GM18526 (cell line): ENCODE measurements around the gene PEA15.

Source experiments
- POLR2A ChIP-seq: IDR thresholded peaks from 3 replicates; pipeline ENCODE4 v1.6.1; 2011; ENCODE audit not compliant: insufficient read length; ENCODE audit errors: extremely low read depth

Gene PEA15

DNA sequence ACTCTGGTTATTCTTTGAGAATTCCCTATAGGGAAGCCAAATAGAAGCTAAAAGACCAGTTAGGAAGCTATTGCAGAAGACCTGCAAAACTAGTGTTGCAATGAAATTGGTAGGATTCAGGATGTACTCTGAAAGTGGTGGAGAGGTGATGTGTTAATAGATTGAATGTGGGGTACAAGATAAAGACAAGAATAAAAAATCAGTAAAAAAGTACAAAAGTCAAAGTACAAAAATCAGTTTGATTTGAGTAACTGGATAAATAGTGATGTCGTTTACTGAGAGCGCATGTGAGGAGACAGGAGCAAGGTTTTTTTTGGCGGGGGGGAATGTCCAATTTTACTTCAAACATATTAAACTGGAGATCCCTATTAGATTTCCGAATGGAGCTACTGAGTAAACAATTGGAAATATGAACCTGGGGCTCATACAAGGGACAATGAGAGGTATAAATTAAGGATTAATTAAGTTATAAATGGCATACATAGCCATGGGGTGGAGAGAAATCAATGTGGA lies 59.7 kb downstream of the PEA15 start:
- TF ChIP-seq POLR2A = no peak
